GM20431 (cell line): ENCODE measurements around the gene MPDU1.

Experiments
- in situ Hi-C: fragments of 300-500 bp; cut with MseI, MboI; formaldehyde crosslinking; loops from one replicate; pipeline ENCODE4 v1.15.0; 2020; ENCODE audit warnings: low sequenced_read_pairs; ENCODE audit not compliant: unreplicated experiment

Gene MPDU1

DNA sequence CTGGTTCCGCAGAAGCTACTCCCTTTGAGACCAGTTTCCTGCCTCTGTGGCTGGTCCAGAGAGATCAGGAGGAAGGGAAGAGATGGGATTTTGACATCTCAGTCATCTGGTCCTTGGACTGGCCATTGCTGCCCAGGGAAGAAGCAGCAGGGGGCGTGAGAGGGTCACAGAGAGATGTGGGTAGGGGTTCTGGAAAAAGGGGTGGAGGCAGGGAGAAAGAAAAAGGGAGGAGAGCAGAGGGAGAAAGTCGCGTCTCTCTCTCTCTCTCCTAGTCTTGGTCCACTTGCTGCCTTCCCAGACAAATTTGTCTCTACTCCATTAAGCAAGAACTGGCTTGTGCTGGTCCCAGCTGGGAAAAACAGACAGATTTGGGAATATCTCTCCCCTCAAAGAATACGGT, 50.7 kb downstream of the MPDU1 start:
- in situ Hi-C loops: no loop called here

- in situ Hi-C loops: no loop called here
Measured at GRCh38 chr17:7636163-7636562, 52.5 kb downstream of the MPDU1 start.
